CD4-positive, alpha-beta T cell treated with Interleukin-6 at 100 ng/mL for 8 hours (primary cell): ENCODE data around the gene FAM216B.
"Not testable (repeated sequence)": the region's sequence is repeated elsewhere in the genome, so short reads cannot be mapped to it uniquely, and the experiment has no call there.

Experiments used
- DNase-seq: peaks from one replicate; pipeline ENCODE4 v3.0.0-alpha.2; 2020; ENCODE audit warnings: mixed read lengths, low spot score

The FAM216B gene

GRCh38 chr13:42781352-42781751 is at the start of gene FAM216B:
TSS of gene FAM216B (plus strand) at chr13:42781584. CDS start at chr13:42784068, 2,484 bp downstream.
- DNase-seq = no peak

GRCh38 chr13:42732073-42732472 is 49.3 kb upstream of the FAM216B start:
- DNase-seq = no peak

GRCh38 chr13:42733046-42733445 is 48.3 kb upstream of the FAM216B start:
- DNase-seq = no peak

GRCh38 chr13:42735010-42735409 is 46.4 kb upstream of the FAM216B start:
- no peak for DNase-seq

- DNase-seq = no peak
Measured at GRCh38 chr13:42740753-42741152, 40.6 kb upstream of the FAM216B start.

- no peak for DNase-seq
Measured at GRCh38 chr13:42741914-42742313, 39.5 kb upstream of the FAM216B start.

- no peak for DNase-seq
Measured at GRCh38 chr13:42745655-42746054, 35.7 kb upstream of the FAM216B start.

GRCh38 chr13:42746866-42747265 is 34.5 kb upstream of the FAM216B start:
- no peak for DNase-seq

- no peak for DNase-seq
Measured at GRCh38 chr13:42747399-42747873, 33.9 kb upstream of the FAM216B start.

GRCh38 chr13:42750794-42751193 is 30.6 kb upstream of the FAM216B start:
- DNase-seq = no peak

GRCh38 chr13:42751693-42752092 is 29.7 kb upstream of the FAM216B start:
- no peak for DNase-seq

- no peak for DNase-seq
Measured at GRCh38 chr13:42752731-42753130, 28.7 kb upstream of the FAM216B start.

- no peak for DNase-seq
Measured at GRCh38 chr13:42753697-42754096, 27.7 kb upstream of the FAM216B start.

- DNase-seq = no peak
Measured at GRCh38 chr13:42754801-42755510, 26.4 kb upstream of the FAM216B start.

GRCh38 chr13:42757678-42758420 is 23.5 kb upstream of the FAM216B start:
- no peak for DNase-seq

GRCh38 chr13:42758515-42758914 is 22.9 kb upstream of the FAM216B start:
- DNase-seq = no peak

GRCh38 chr13:42760951-42761350 is 20.4 kb upstream of the FAM216B start:
- no peak for DNase-seq

GRCh38 chr13:42762251-42762650 is 19.1 kb upstream of the FAM216B start:
- no peak for DNase-seq

- DNase-seq = no peak
Measured at GRCh38 chr13:42762917-42763316, 18.5 kb upstream of the FAM216B start.

- no peak for DNase-seq
Measured at GRCh38 chr13:42766016-42766415, 15.4 kb upstream of the FAM216B start.

GRCh38 chr13:42769650-42770049 is 11.7 kb upstream of the FAM216B start:
- no peak for DNase-seq

- DNase-seq = not testable (repeated sequence)
Measured at GRCh38 chr13:42776558-42776957, 4.8 kb upstream of the FAM216B start.

- DNase-seq = no peak
Measured at GRCh38 chr13:42777467-42777866, 3.9 kb upstream of the FAM216B start.
